HUES48 (cell line): ENCODE measurements around the gene LRRC27.

Source experiments
- H3K27ac ChIP-seq: one replicate; pipeline ENCODE4 v1.7.0; 2013; ENCODE audit warnings: low read depth, low read length, inconsistent platforms
- H3K27me3 ChIP-seq: 2 replicates; pipeline ENCODE4 v1.6.1; 2013; ENCODE audit warnings: mild to moderate bottlenecking, low read length; ENCODE audit not compliant: control insufficient read depth, insufficient read depth
- H3K36me3 ChIP-seq: 2 replicates; pipeline ENCODE4 v1.6.1; 2013; ENCODE audit warnings: low read length; ENCODE audit not compliant: control insufficient read depth, insufficient read depth
- H3K4me1 ChIP-seq: 2 replicates; pipeline ENCODE4 v1.6.1; 2013; ENCODE audit warnings: mild to moderate bottlenecking, low read length; ENCODE audit not compliant: control insufficient read depth, insufficient read depth
- H3K4me3 ChIP-seq: 2 replicates; pipeline ENCODE4 v1.5.1; 2013; ENCODE audit warnings: mild to moderate bottlenecking, low read depth, low read length
- H3K9ac ChIP-seq: 2 replicates; pipeline ENCODE4 v1.6.1; 2013; ENCODE audit warnings: mild to moderate bottlenecking, low read depth, low read length, moderate library complexity
- H3K9me3 ChIP-seq: 2 replicates; pipeline ENCODE4 v1.6.1; 2013; ENCODE audit warnings: low read length; ENCODE audit not compliant: control insufficient read depth, insufficient read depth

LRRC27 gene

DNA sequence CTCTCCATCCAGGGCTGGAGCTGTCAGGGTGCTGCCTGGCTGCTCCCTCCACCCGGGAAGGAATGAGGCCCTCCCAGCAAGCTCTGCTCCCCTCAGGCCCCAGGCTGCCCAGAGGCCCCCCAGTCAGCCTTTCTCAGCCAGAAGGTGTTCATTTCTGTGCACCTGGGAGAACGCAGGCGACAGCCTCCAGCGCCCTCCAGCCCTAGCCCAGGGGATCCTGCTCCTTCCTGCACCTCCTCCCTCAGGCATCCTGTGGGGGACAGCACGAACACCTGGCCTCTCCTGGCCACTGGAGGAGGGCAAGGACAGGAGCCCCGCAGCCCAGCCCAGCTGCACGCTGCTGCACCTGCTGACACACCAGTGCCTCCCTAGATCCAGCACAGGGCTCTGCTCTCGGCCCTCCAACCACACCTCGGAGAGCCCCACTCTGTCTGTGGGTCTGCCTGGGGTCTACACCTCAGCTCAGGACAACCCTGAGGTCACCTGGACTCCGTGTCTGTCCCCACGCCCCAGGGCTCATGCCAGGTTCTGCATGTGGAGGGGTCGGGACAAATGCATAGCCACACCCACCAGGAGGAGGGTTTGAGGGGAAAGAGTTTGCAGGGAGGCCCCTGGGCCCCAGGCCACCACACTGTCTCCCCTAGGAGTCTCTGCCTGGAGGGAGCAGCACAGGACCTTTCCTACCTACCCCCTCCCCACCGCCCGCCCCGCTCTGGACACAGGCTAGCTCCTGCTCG is 57.6 kb downstream of the LRRC27 start:
- Histone ChIP-seq H3K27me3 (no peaks in the 10 kb centered on the region), H3K4me1 (peaks cover 4% of the 10 kb centered on the region; the same call in 1 of the 2 replicates), H3K27ac (no peak overlapping the region), H3K9ac (no peak overlapping the region), H3K4me3 (no peak overlapping the region), H3K9me3 (no peaks in the 10 kb centered on the region), H3K36me3 (no peaks in the 10 kb centered on the region)

DNA sequence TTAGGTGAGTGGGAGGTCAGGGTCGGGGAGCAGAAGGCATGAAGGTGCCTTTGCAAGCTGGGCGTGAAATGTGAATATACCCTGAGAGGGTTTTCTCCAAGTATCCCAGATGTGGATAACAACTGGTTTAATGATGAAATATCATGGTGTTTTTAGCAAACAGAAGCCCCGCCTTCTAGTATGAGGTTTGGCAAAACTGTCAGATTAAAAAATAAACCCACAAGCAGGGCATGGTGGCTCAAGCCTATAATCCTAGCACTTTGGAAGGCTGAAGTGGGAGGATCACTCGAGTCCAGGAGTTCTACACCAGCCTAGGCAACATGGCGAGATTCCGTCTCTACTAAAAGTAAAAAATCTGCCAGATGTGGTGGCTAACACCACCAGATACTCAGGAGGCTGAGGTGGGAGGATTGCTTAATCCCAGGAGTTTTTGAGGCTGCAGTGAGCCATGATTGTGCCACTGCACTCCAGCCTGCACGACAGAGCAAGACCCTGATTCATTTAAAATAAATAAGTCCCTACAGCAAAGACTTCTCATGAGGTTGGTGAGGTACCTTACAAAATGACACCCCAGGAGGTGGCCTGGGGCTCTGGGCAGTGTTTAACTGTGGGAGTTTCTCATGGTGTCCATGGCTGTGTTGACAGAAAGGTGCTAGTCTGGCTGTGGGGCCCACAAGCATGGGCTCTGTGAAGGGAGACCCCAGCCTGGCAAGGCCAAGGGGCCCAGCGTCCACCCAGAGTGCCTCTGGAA is 58.4 kb downstream of the LRRC27 start:
- peaks cover 4% of the 10 kb centered on the region; the same call in 1 of the 2 replicates for H3K4me1 ChIP-seq
- no peaks in the 10 kb centered on the region for H3K27me3 ChIP-seq
- H3K27ac ChIP-seq = no peak overlapping the region
- no peaks in the 10 kb centered on the region for H3K9me3 ChIP-seq
- H3K9ac ChIP-seq = no peak overlapping the region
- H3K36me3 ChIP-seq = no peaks in the 10 kb centered on the region
- no peak overlapping the region for H3K4me3 ChIP-seq

DNA sequence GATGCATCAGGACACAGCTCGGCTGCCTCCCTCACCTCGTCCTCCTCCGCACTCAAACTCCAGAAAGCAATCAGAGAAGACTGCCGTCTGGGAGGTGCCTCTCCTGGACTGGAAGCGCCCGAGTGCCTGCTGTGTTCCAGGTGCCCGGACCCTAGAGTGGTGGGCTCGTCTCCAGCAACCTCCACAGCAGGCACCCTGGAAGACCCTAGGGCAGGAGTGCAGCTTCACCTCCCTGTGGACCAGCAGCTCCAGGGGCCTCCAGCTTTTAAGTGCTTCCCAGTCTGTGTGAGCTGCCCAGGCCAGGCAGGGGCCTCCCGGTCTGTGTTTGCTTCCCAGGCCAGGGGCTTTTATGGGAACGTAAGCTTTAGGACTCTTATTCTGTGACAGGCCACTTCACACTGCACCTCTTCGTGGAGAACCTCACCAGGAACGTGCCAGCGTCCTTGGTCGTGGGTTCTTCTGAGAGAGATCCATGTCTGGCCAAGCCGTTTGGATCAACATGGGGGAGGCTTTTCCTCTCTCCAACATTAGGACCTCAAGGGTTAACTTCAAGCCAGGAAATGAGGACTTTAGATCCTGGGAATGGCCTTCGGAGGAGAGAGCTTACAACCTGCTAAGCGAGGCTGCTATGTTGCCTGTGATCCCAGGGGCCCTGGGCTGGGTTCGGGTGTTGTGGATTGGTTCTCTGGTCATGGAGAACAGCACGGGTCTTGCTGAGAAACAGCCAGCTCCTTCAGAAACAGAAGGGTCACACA is 59.1 kb downstream of the LRRC27 start:
- Histone ChIP-seq H3K4me3 (no peak overlapping the region), H3K4me1 (peaks cover 4% of the 10 kb centered on the region; the same call in 1 of the 2 replicates), H3K27me3 (no peaks in the 10 kb centered on the region), H3K27ac (no peak overlapping the region), H3K9ac (no peak overlapping the region), H3K9me3 (no peaks in the 10 kb centered on the region), H3K36me3 (no peaks in the 10 kb centered on the region)

DNA sequence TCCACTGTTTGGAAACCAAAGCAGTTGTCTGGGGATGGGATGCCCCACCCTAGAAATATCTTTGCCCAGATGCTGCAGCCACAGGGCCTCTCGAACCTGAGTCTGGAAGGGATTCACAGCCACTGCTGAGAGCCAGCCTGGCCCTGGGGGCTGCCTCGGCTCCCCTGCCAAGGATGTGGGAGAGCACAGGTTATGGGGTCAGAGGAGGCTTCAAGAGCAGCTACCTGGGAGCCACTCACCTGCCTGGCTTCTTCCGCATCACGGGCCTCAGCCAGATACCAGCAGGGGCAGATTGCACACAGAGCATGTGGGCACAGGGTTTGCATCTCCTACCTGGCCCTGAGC is 59.7 kb downstream of the LRRC27 start:
- H3K4me1 ChIP-seq = peaks cover 4% of the 10 kb centered on the region; the same call in 1 of the 2 replicates

DNA sequence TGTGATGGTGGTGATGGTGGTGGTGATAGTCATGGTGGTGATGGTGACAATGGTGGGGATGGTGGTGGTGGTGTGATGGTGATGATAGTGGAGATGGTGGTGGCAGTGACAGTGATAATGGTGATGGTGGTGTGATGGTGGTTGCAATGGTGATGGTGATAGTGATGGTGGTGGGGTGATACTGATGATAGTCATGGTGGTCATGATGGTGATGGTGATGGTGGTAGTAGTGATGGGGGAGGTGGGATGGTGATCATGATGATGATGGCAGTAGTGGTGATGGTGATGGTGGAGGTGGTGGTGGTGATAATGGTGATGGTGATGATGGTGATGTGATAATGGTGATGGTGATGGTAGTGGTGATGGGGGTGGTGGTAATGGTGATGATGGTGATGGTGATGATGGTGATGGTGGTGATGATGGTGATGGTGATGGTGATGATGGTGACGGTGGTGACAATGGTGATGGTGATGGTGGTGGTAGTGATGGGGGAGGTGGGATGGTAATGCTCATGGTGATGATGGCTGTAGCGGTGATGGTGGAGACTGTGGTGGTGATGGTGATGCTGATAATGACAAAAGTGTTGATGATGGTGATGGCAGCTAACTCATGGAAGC is 60.3 kb downstream of the LRRC27 start:
- Histone ChIP-seq H3K4me1 (peaks cover 4% of the 10 kb centered on the region; the same call in 1 of the 2 replicates), H3K9me3 (no peaks in the 10 kb centered on the region), H3K27me3 (no peaks in the 10 kb centered on the region), H3K4me3 (no peak overlapping the region), H3K9ac (no peak overlapping the region), H3K27ac (no peak overlapping the region), H3K36me3 (no peaks in the 10 kb centered on the region)

More for the DNA sequence above, 59.7 kb downstream of the LRRC27 start:
- Histone ChIP-seq H3K27ac (no peak overlapping the region), H3K4me3 (no peak overlapping the region), H3K36me3 (no peaks in the 10 kb centered on the region), H3K9ac (no peak overlapping the region), H3K9me3 (no peaks in the 10 kb centered on the region), H3K27me3 (no peaks in the 10 kb centered on the region)

DNA sequence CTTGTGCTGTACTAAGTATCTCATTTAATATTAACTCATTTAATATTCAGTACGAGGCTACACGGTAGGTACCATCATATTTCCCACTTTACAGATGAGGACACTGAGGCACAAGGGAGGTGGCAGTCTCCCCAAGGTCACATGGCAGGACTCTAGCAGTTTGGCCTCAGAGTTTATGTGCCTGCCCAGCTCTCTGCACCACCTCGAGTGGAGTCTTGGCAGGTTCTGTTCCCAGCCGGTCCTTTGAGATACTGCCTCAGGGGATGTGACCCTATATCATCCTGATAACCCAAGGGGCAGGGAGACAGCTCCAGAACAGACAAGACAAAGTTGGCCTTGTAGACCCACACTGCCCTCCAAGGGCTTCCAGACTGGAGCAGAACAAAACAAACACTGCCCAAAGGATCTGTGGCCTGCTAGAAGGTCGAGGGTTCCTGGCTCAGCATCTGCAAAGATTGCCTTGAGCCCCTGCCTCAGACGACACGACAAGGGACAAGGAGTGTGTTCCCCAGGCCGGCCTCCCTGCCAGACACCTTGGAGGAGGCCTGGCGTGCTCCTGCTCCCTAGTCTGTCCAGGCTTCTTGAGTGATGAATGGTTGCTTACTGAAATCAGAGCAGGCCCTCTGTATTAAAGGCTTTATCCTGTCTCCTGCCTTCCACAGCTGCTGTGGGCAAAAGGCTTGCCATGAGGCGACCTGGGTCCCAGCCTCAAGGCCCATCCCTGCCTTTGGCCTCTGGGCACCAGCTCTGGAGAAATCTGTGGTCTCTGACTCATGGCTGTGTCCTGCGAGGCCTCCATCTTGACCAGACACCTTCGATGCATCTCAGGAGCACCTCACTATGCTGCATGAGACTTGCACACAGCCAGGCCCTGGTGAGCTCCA is 61.1 kb downstream of the LRRC27 start:
- H3K36me3 ChIP-seq = no peaks in the 10 kb centered on the region
- no peaks in the 10 kb centered on the region for H3K9me3 ChIP-seq
- no peak overlapping the region for H3K27ac ChIP-seq
- peaks cover 6% of the 10 kb centered on the region for H3K27me3 ChIP-seq
- peaks cover 5% of the 10 kb centered on the region; the same call in 1 of the 2 replicates for H3K4me1 ChIP-seq
- H3K4me3 ChIP-seq = no peak overlapping the region
- no peak overlapping the region for H3K9ac ChIP-seq

DNA sequence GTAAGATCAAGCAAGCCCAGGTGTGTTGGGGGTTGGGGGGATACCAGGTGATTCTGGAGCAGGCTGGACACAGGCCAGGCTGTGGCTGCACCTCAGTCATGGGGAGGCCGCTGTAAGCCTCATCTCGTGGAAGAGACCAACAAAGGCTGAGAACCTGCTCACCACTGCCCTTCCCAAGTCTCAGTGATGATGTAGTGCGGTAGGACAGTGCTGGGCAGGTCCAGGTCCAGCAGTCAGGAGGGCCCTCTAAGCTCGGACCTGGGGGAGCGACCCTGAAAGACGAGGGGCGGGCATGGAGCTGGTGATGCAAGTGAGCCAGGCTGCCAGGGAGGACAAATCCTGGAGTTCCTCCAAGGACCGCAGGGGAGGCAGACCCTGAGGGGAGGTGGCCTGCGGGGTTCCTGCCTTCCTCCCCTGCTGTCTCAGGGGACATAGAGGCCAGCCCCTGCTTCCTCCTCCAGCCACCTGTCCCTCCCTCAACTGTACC is 61.7 kb downstream of the LRRC27 start:
- Histone ChIP-seq H3K9me3 (no peaks in the 10 kb centered on the region), H3K27ac (no peak overlapping the region), H3K4me1 (peaks cover 7% of the 10 kb centered on the region; the same call in 1 of the 2 replicates), H3K27me3 (peaks cover 8% of the 10 kb centered on the region), H3K9ac (no peak overlapping the region), H3K4me3 (no peak overlapping the region), H3K36me3 (no peaks in the 10 kb centered on the region)

DNA sequence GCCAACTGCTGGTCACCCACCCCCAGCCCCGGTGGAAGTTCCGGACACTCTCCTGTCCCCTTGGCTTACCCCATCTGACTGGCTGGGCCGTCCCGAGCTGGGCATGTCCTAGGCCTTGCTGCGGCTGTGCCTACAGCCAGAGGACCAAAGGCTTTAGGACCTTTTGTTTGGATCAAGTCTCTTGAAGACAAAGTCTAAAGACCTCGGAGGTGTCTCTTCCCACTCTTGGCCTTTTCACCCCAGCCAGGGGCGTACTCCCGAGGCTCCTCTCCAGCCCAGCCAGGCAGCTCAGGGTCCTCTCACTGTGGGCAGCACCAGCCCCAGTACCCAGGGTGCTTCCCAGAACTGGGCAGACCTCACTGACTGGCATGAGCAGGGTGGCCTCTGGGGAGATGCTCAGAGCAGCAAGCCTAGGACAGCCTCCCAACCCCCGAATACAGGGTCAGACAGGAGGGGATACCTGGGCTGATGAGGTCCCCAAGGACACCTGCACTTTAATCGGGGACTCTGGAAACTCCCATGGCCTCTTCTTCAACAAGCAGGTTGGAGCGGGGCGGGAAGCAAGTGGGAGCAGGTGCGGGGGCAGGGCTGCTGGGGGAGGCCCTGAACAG is 62.3 kb downstream of the LRRC27 start:
- H3K27ac ChIP-seq = no peak overlapping the region
- no peak overlapping the region for H3K4me3 ChIP-seq
- H3K36me3 ChIP-seq = no peaks in the 10 kb centered on the region
- peaks cover 8% of the 10 kb centered on the region for H3K27me3 ChIP-seq
- H3K9ac ChIP-seq = no peak overlapping the region
- peaks cover 7% of the 10 kb centered on the region; the same call in 1 of the 2 replicates for H3K4me1 ChIP-seq
- no peaks in the 10 kb centered on the region for H3K9me3 ChIP-seq

DNA sequence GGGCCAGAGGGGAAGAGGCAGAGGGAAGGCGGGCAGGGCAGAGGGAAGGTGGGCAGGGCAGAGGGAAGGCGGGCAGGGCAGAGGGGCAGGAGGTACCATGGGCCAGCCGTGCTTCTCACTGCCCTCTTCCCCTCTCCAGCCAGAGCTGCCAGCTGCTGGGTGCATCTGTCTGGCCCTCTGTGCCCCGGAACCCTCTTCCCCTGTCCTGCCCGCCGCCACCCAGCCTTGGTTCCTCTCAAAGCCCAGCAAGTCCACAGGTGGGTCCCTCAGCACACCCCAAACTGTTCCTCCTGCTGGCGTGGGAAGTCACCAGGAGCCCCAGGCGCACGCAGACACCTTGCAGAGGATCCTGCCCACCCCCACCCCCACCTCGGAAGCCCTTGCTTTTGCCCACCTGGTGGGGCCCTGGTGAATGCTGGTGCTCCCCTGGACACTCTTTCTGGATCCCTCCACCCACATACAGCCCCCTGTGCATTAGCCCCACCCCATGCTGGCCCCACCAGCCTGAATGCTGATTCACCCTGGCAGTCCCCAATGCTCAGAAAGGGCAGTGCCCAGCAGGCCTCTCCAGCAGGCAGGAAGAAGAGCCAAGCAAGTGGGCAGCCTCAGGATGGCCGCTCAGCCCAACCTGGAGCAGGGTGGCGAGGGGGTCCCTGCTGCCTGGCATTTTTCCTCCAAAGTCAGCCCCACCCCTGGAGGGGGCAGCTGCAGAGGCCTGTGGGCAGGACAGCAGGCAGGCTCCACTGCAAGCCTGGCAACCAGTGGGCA is 63.1 kb downstream of the LRRC27 start:
- no peak overlapping the region for H3K27ac ChIP-seq
- no peak overlapping the region for H3K9ac ChIP-seq
- H3K4me3 ChIP-seq = no peak overlapping the region
- no peaks in the 10 kb centered on the region for H3K9me3 ChIP-seq
- peaks cover 8% of the 10 kb centered on the region for H3K27me3 ChIP-seq
- peaks cover 7% of the 10 kb centered on the region; the same call in 1 of the 2 replicates for H3K4me1 ChIP-seq
- H3K36me3 ChIP-seq = no peaks in the 10 kb centered on the region
